ENCODE results near the gene THRA.
A peak's percentile ranks its signal among the peaks of the same experiment; 100 is the strongest.

Gene THRA

GRCh38 chr17:40035162-40035559, 27.6 kb upstream of the THRA start:
- H3K27me3 Mint-ChIP-seq, result no peaks in the 10 kb centered on the region
- H3K27ac Mint-ChIP-seq, result no peak overlapping the region
- DNase-seq (ENCODE audit: low spot score in 2 of 2), result no peak
- H3K36me3 Mint-ChIP-seq, result peaks cover 16% of the 10 kb centered on the region
- ATAC-seq (ENCODE audit: low read depth), result no peak
- H3K4me1 Mint-ChIP-seq, result peaks cover 6% of the 10 kb centered on the region
- H3K9me3 Mint-ChIP-seq, result no peaks in the 10 kb centered on the region
- H3K4me3 Mint-ChIP-seq, result no peak overlapping the region

- no peaks in the 10 kb centered on the region for H3K9me3 Mint-ChIP-seq
- no peak overlapping the region for H3K4me3 Mint-ChIP-seq
- no peaks in the 10 kb centered on the region for H3K27me3 Mint-ChIP-seq
- ATAC-seq (ENCODE audit: low read depth) (no peak), DNase-seq (ENCODE audit: low spot score in 2 of 2) (no peak)
- peak overlapping the region; percentile 20 for H3K27ac Mint-ChIP-seq
- peaks cover 12% of the 10 kb centered on the region for H3K36me3 Mint-ChIP-seq
- H3K4me1 Mint-ChIP-seq, result peaks cover 7% of the 10 kb centered on the region
These were observed 23.8 kb upstream of the THRA start for GRCh38 chr17:40038882-40039513.

GRCh38 chr17:40041196-40041595, 21.6 kb upstream of the THRA start:
- Mint-ChIP-seq H3K27me3 (no peaks in the 10 kb centered on the region), H3K36me3 (peaks cover 10% of the 10 kb centered on the region)

GRCh38 chr17:40056379-40057015, 6.3 kb upstream of the THRA start:
- peaks cover 4% of the 10 kb centered on the region for H3K36me3 Mint-ChIP-seq
- ATAC-seq (ENCODE audit: low read depth) (no peak), DNase-seq (ENCODE audit: low spot score in 2 of 2) (no peak)
- no peak overlapping the region for H3K4me3 Mint-ChIP-seq
- H3K27ac Mint-ChIP-seq, result no peak overlapping the region
- no peaks in the 10 kb centered on the region for H3K9me3 Mint-ChIP-seq
- peaks cover 3% of the 10 kb centered on the region for H3K27me3 Mint-ChIP-seq
- H3K4me1 Mint-ChIP-seq, result peaks cover 5% of the 10 kb centered on the region

More at GRCh38 chr17:40041196-40041595, 21.6 kb upstream of the THRA start:
- Mint-ChIP-seq H3K4me1 (peaks cover 7% of the 10 kb centered on the region), H3K27ac (no peak overlapping the region), H3K9me3 (no peaks in the 10 kb centered on the region), H3K4me3 (no peak overlapping the region)
- DNase-seq (ENCODE audit: low spot score in 2 of 2), result no peak
- no peak for ATAC-seq (ENCODE audit: low read depth)

- no peak for DNase-seq (ENCODE audit: low spot score in 2 of 2)
- H3K4me3 Mint-ChIP-seq, result no peak overlapping the region
These were observed 4.5 kb upstream of the THRA start for GRCh38 chr17:40058186-40058784.

GRCh38 chr17:40058865-40059264, 3.9 kb upstream of the THRA start:
- H3K36me3 Mint-ChIP-seq, result no peaks in the 10 kb centered on the region
- no peak for DNase-seq (ENCODE audit: low spot score in 2 of 2)
- H3K4me1 Mint-ChIP-seq, result peaks cover 19% of the 10 kb centered on the region
- H3K4me3 Mint-ChIP-seq, result no peak overlapping the region
- ATAC-seq (ENCODE audit: low read depth), result no peak
- no peaks in the 10 kb centered on the region for H3K9me3 Mint-ChIP-seq
- H3K27me3 Mint-ChIP-seq, result peaks cover 3% of the 10 kb centered on the region
- no peak overlapping the region for H3K27ac Mint-ChIP-seq

More at GRCh38 chr17:40058186-40058784, 4.5 kb upstream of the THRA start:
- H3K36me3 Mint-ChIP-seq, result no peaks in the 10 kb centered on the region
- H3K9me3 Mint-ChIP-seq, result no peaks in the 10 kb centered on the region
- peaks cover 3% of the 10 kb centered on the region for H3K27me3 Mint-ChIP-seq
- no peak for ATAC-seq (ENCODE audit: low read depth)
- H3K27ac Mint-ChIP-seq, result no peak overlapping the region
- peaks cover 13% of the 10 kb centered on the region for H3K4me1 Mint-ChIP-seq

GRCh38 chr17:40059729-40060475, 2.9 kb upstream of the THRA start:
- H3K27me3 Mint-ChIP-seq, result peaks cover 3% of the 10 kb centered on the region
- no peaks in the 10 kb centered on the region for H3K9me3 Mint-ChIP-seq
- ATAC-seq (ENCODE audit: low read depth), result no peak
- no peak overlapping the region for H3K4me3 Mint-ChIP-seq
- DNase-seq (ENCODE audit: low spot score in 2 of 2), result no peak
- H3K27ac Mint-ChIP-seq, result no peak overlapping the region
- peaks cover 25% of the 10 kb centered on the region for H3K4me1 Mint-ChIP-seq
- no peaks in the 10 kb centered on the region for H3K36me3 Mint-ChIP-seq

- H3K27ac Mint-ChIP-seq, result no peak overlapping the region
- no peak overlapping the region for H3K4me3 Mint-ChIP-seq
- H3K27me3 Mint-ChIP-seq, result peaks cover 3% of the 10 kb centered on the region
- H3K9me3 Mint-ChIP-seq, result no peaks in the 10 kb centered on the region
- H3K4me1 Mint-ChIP-seq, result peaks cover 29% of the 10 kb centered on the region
- no peaks in the 10 kb centered on the region for H3K36me3 Mint-ChIP-seq
- ATAC-seq (ENCODE audit: low read depth), result no peak
- DNase-seq (ENCODE audit: low spot score in 2 of 2), result no peak
These were observed 1.7 kb upstream of the THRA start for GRCh38 chr17:40060887-40061608.

- no peaks in the 10 kb centered on the region for H3K9me3 Mint-ChIP-seq
These were observed 1.1 kb upstream of the THRA start for GRCh38 chr17:40061609-40062038.

GRCh38 chr17:40063187-40063771, 514 bp downstream of the THRA start:
- ATAC-seq (ENCODE audit: low read depth), result no peak
- no peaks in the 10 kb centered on the region for H3K9me3 Mint-ChIP-seq
- peaks cover 3% of the 10 kb centered on the region for H3K27me3 Mint-ChIP-seq
- no peak for DNase-seq (ENCODE audit: low spot score in 2 of 2)
- H3K36me3 Mint-ChIP-seq, result no peaks in the 10 kb centered on the region
- peaks cover 37% of the 10 kb centered on the region for H3K4me1 Mint-ChIP-seq
- peak overlapping the region; percentile 91 for H3K4me3 Mint-ChIP-seq
- H3K27ac Mint-ChIP-seq, result peak overlapping the region; percentile 38

More at GRCh38 chr17:40061609-40062038, 1.1 kb upstream of the THRA start:
- H3K27me3 Mint-ChIP-seq, result peaks cover 3% of the 10 kb centered on the region
- H3K4me3 Mint-ChIP-seq, result peak overlapping the region; percentile 87
- peak overlapping the region; percentile 85 for H3K27ac Mint-ChIP-seq
- peaks cover 29% of the 10 kb centered on the region for H3K4me1 Mint-ChIP-seq
- no peak for ATAC-seq (ENCODE audit: low read depth)
- DNase-seq (ENCODE audit: low spot score in 2 of 2), result no peak
- no peaks in the 10 kb centered on the region for H3K36me3 Mint-ChIP-seq

- DNase-seq (ENCODE audit: low spot score in 2 of 2), result no peak
- Mint-ChIP-seq H3K27me3 (peaks cover 3% of the 10 kb centered on the region), H3K4me1 (peaks cover 43% of the 10 kb centered on the region), H3K4me3 (peak overlapping the region; percentile 91), H3K27ac (peak overlapping the region; percentile 38), H3K36me3 (no peaks in the 10 kb centered on the region), H3K9me3 (no peaks in the 10 kb centered on the region)
- no peak for ATAC-seq (ENCODE audit: low read depth)
These were observed 1.3 kb downstream of the THRA start for GRCh38 chr17:40063901-40064531.

GRCh38 chr17:40064971-40065768, 2.4 kb downstream of the THRA start:
- H3K27me3 Mint-ChIP-seq, result peaks cover 2% of the 10 kb centered on the region
- H3K27ac Mint-ChIP-seq, result no peak overlapping the region
- no peaks in the 10 kb centered on the region for H3K36me3 Mint-ChIP-seq
- peak overlapping the region; percentile 25 for H3K4me3 Mint-ChIP-seq
- DNase-seq (ENCODE audit: low spot score in 2 of 2) (no peak), ATAC-seq (ENCODE audit: low read depth) (no peak)
- peaks cover 52% of the 10 kb centered on the region for H3K4me1 Mint-ChIP-seq
- no peaks in the 10 kb centered on the region for H3K9me3 Mint-ChIP-seq
